HG03103 (cell line): ENCODE results near the gene PMM2.

ENCODE experiments used
- ATAC-seq: cut with Tn5 transposase; IDR thresholded peaks from one replicate; pipeline ENCODE4 v1.9.1; 2021; ENCODE audit warnings: low read depth; ENCODE audit not compliant: unreplicated experiment

The PMM2 gene

GRCh38 chr16:8848231-8848938 is 50.7 kb downstream of the PMM2 start:
- no peak for ATAC-seq

DNA sequence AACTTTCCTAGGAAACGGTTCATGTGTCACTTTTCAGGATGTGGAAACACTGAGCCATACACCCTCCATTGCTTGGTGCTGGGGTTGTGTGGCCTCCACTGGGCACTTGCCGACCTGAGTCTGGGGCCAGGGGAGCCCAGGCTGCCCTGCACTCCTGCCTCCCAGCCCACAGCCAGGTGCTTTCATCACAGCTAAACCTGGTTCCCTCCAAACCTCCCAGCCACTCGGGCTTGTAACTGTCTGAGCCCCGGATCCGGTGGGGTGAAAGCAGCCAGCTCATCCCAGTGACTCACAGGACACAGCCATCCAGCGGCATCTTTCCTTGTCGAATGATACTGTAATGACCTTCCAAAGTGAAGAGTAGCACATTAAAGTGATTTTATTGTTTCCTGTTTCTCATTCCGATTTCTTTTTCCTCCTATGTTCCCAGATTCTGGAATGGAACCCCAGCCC is 51.3 kb downstream of the PMM2 start:
- ATAC-seq: no peak

DNA sequence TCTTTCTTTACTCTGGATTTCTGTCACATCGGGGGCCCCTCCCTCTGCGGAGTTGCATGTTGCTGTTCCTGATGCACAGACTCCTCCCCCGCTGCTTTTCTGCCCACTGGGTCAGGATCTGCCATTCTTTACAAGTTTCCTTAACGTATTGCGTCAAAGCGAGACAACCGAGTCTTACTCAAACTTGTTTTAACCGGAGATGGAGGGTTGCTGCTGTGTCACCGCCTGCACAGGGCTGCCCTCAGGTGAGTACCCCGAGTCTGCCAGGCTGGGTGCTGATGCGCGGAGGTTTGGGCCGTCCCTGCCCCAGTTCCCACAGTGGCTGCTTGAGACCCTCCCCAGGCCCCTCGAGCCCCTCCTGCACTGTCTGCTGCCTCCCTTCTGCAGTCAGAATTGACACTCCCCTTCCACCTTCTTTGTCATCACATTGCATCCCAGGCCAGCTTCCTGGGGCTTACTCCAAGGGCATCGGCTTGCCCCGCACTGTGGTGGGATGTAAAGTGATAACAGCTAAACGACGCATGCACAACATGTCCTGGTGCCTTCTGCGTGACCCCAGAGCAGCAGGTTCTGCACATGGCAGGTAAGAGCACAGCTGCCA is 51.9 kb downstream of the PMM2 start:
- ATAC-seq: no peak

DNA sequence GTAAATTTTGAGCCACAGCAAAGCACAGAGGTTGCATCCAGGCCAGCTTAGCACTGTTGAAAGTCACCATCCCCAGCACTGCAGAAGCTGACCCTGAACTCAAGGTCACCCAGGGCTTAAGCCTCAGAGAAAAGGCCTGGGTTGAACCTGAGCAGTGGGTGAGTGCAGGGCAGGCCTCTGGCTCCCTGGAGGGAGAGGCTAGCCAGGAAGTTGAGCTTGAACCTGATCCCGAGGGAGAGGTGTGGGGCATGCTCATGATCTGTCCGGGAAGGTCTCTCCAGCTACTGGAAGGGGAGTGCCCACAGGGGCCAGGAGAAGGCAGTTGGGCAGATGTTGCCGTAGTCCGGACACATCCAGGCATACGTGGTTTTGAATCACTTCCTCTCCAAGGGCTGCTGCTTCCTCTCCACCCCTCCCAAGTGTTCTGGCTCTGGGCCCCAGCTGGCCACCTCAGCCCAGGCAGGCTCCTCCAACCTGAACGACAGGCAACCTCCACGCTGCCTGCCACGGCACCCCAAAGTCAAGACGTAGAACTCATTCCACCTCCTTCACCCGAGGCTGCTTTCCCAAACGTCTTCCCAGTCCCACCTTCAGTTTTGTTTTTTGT is 52.7 kb downstream of the PMM2 start:
- no peak for ATAC-seq

DNA sequence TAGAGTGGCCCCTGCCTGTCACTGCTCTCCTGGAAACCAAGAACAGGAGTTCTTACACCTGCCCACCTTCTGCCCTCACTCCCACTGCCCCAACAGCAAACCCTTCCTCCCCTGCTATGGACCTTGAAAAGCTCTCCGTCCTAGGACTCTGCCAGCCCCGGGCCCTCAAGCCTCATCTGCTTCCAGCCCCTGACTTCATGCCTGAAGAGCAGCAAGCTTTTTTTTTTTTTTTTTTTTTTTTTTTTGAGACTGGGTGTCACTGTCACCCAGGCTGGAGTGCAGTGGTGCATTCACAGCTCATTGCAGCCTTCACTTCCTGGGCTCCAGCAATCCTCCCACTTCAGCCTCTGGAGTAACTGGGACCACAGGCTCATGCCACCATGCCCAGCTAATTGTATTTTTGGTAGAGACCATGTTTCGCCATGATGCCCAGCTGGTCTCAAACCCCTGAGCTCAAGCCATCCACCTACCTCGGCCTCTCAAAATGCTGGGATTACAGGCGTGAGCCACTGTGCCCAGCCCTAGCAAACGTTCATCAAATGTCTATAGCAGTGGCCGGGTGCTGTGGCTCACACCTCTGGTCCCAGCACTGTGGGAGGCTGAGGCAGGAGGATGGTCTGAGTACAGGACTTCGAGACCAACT is 54.2 kb downstream of the PMM2 start:
- ATAC-seq: no peak

DNA sequence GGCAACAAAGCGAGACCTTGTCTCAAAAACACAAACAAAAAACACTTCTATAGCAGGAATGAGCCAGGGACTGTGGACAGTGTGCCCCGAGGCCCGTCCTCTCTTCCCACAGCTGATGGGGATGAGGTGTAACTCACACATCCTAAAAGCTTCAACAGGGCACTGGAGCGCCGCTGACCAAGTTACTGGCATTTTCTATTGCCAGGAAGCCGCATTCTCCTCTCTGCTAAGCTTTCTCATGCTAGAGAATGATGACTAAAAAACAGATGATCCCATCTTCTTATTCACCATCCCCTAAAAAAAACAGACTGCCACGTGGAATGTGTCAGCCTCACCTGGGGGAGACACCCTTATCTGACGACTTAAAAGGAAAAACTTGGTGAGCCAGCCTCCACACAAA is 54.9 kb downstream of the PMM2 start:
- no peak for ATAC-seq

DNA sequence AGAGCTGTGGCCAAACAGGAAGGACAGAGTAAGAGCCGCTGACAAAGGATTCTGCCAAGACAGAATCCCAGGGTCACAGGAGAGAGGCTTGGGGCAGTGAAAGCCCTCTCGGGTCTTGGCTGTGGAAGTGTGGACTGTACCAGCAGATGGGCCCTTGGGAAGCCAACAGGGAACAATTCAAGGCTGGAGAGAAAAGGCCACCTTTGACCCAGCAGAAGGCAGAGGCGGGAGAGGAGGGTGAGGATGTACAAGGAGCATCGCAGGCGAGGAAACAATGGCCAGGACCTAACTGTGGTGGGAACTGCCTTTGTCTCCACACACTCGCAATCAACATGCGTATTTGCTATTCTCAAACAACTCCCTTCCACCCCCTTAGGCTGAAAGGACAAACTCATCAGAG is 55.5 kb downstream of the PMM2 start:
- no peak for ATAC-seq

- ATAC-seq: no peak
Measured at GRCh38 chr16:8853611-8854010, 56.0 kb downstream of the PMM2 start.

DNA sequence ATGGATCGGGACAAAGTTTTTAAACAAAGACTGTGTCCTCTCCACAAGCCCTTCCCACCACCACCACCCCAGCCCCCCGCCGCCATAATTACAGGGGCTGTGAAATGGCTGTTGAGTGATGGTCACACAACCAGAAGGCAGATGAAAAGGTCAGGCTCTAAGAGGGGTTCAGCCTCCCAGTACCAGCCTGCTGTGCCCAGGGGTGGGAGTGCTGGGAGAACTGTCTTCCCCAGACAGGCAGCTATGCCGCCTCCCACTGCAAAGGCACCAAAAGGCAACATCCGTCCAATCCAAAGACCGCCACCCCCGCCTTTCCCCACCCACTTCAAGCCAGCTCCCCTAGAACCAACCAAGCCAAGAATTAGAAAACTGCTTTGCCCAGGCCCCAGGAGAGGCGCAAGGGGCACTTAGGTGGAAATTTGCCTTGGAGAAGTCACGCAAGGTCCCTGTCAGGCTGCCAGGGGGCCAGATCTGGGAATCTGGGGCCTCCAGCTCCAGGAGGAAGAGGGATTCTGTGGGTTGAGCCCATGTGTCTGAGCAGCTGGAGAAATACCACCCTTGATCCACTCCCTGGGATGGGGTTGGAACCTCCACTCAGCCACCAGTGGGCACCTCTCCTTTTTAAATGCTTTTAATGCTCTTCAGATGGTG is 56.8 kb downstream of the PMM2 start:
- no peak for ATAC-seq

- no peak for ATAC-seq
Measured at GRCh38 chr16:8855051-8855786, 57.6 kb downstream of the PMM2 start.

- no peak for ATAC-seq
Measured at GRCh38 chr16:8855972-8856371, 58.3 kb downstream of the PMM2 start.

GRCh38 chr16:8858994-8859912 is 61.6 kb downstream of the PMM2 start:
- ATAC-seq: no peak

- ATAC-seq: no peak
Measured at GRCh38 chr16:8859913-8860881, 62.6 kb downstream of the PMM2 start.

GRCh38 chr16:8861563-8862308 is 64.1 kb downstream of the PMM2 start:
- ATAC-seq: no peak

GRCh38 chr16:8862309-8863130 is 64.9 kb downstream of the PMM2 start:
- ATAC-seq: no peak

DNA sequence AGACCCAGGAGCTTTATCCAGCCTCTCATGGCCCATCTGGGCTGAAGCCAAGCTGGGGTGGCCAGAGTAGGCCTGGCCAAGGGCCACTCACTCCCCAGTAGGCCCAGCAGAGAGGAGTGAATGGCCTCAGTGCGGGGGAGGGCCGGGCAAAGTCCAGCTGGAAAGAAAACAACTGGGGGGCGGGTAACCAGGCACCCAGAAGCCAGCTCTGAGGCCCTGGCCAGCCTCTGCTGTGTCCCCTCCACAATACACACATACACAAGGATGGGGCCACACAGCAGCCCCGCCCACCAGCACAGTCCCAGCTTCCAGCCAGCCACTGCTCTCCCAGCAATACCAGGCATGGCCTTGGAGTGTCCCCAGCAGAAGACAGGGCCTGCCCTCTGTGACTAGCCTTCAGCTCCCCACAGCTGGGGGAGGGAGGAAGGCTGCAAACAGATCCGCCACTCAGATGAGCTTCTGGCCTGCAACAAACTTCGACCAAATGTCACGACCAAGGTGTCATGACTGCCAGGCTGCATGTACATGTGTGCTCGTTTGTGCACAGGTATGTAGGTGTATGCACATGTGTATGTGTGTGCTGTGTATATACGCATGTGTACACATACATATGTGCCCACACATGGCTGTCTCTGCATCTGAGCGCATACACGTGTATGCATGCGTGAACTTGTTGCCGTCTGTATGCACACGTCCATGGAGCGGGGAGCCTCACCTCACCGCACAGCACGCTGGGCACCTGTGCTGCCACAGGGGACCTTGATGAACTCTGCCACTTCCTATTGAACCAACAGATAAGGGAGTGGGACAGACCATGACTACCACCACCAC is 66.2 kb downstream of the PMM2 start:
- no peak for ATAC-seq
